Endodermal cell (in vitro differentiated cells): ENCODE results near the gene KCP. TPM values are rescaled to one million over a fixed set of nuclear protein-coding genes. Genes with fewer than 3 reads are reported as not detected.

ENCODE experiments used
- DNase-seq: peaks from one replicate; pipeline ENCODE4 v3.0.0-alpha.2; 2017
- H3K27ac ChIP-seq: 2 replicates; pipeline ENCODE4 v1.5.1; 2013; ENCODE audit warnings: mild to moderate bottlenecking, low read depth, low read length, moderate library complexity
- H3K27me3 ChIP-seq: 2 replicates; pipeline ENCODE4 v1.6.1; 2013; ENCODE audit warnings: mild to moderate bottlenecking, low read length, moderate library complexity; ENCODE audit not compliant: insufficient read depth, control insufficient read depth, poor library complexity, severe bottlenecking
- H3K36me3 ChIP-seq: 2 replicates; pipeline ENCODE4 v1.7.0; 2013; ENCODE audit warnings: mild to moderate bottlenecking, low read length, moderate library complexity; ENCODE audit not compliant: control insufficient read depth, insufficient read depth
- H3K4me1 ChIP-seq: one replicate; pipeline ENCODE4 v1.7.0; 2013; ENCODE audit warnings: low read length; ENCODE audit not compliant: control insufficient read depth, insufficient read depth
- H3K4me3 ChIP-seq: 2 replicates; pipeline ENCODE4 v1.5.1; 2013; ENCODE audit warnings: mild to moderate bottlenecking, low read length, moderate library complexity
- H3K9ac ChIP-seq: 2 replicates; pipeline ENCODE4 v1.6.1; 2013; ENCODE audit warnings: mild to moderate bottlenecking, low read length, moderate library complexity; ENCODE audit not compliant: poor library complexity, severe bottlenecking; ENCODE audit errors: extremely low read depth
- H3K9me3 ChIP-seq: 2 replicates; pipeline ENCODE4 v1.6.1; 2013; ENCODE audit warnings: mild to moderate bottlenecking, low read length, moderate library complexity; ENCODE audit not compliant: control insufficient read depth
- H3K27ac Mint-ChIP-seq: 2 replicates; pipeline ENCODE4 v1.8.0; 2020; ENCODE audit warnings: mixed read lengths
- H3K27me3 Mint-ChIP-seq: 2 replicates; pipeline ENCODE4 v1.8.0; 2021; ENCODE audit warnings: mild to moderate bottlenecking, mixed read lengths; ENCODE audit not compliant: insufficient read depth
- H3K36me3 Mint-ChIP-seq: 2 replicates; pipeline ENCODE4 v1.8.0; 2020; ENCODE audit warnings: low read depth, mixed read lengths
- H3K4me1 Mint-ChIP-seq: 2 replicates; pipeline ENCODE4 v1.8.0; 2020; ENCODE audit warnings: mixed read lengths
- H3K4me3 Mint-ChIP-seq: 2 replicates; pipeline ENCODE4 v1.8.0; 2020; ENCODE audit warnings: mild to moderate bottlenecking, moderate library complexity, mixed read lengths
- H3K9me3 Mint-ChIP-seq: 2 replicates; pipeline ENCODE4 v1.8.0; 2020; ENCODE audit warnings: mild to moderate bottlenecking, mixed read lengths
- WGBS, 2 experiments: methylation state at CpG; one replicate each; pipeline versions ENCODE4 v1.1.5 to v1.1.7; 2013; ENCODE audit warnings: missing lambda C conversion rate in 2 of 2, mixed read lengths in 1 of 2; ENCODE audit not compliant: insufficient coverage in 1 of 2, insufficient read length in 1 of 2; 5-methylcytosine and 5-hydroxymethylcytosine counted together
- total RNA-seq, 2 donors: library from RNA; stranded (reverse); fragmentation: NEBNext Ultra II Directional in 1 of 2; extraction: Animal tissue kit (Norgen Biotek cat#: 25700) in 1 of 2; gene quantifications; 2 replicates in 1 of 2; 3 replicates in 1 of 2; pipeline ENCODE4 v1.2.1, GENCODE V29; 2021
- TF ChIP-seq, protein P1 (sequence below): fragments of 200-600 bp; sonication (generic); conservative IDR thresholded peaks from 2 replicates; pipeline ENCODE4 v1.5.0; 2021; ENCODE audit warnings: antibody characterized with exemption, mild to moderate bottlenecking

Gene KCP
- total RNA-seq, 2 donors from 2014 or later, result 21.1 to 33.3 TPM

DNA sequence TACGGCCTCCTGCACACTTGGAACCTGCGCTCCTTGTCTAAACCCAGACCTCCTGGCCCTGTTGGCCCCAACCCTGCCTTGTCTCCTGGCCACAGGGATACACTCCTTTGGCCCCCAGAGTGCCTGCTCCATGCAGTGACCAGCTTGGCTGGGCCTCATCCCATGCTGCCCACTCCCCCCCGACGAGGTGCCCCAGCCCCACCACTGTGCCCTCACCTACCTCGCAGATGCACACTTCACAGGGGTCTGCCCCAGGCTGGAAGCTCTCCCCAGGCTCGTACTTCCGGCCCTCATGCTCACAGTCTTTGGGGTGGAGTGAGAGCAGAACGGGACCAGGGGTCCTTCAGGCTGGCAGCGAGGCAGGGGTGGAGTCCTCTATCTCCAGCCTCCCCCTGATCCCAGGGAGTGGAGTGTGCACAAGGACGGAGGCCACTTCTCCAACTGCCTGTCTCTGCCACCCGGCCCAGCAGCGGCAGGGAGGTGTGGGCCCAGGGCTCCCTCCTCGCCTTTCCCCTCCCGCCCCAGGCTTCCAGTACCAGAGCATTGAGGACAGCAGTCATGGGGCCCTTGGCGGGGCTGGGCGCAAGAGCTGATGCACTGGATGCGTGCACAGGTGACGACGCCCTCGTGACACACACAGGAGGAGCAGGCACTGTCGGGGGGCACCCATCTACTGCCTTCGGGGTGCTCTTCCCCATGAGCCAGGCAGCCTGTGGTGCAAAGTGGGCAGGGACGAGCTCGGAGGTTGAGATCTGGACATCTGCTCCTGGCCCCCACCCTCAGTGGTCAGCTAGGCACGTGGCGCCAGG, 25.7 kb downstream of the KCP start:
- Mint-ChIP-seq H3K27ac (no peak overlapping the region), H3K36me3 (peaks cover 1% of the 10 kb centered on the region), H3K27me3 (no peaks in the 10 kb centered on the region), H3K4me3 (no peak overlapping the region), H3K9me3 (peaks cover 3% of the 10 kb centered on the region), H3K4me1 (peaks cover 4% of the 10 kb centered on the region)
- 91 to 95% methylated on average over 18 to 26 of the region's 26 CpGs for WGBS, 2 experiments
- no peaks in the 10 kb centered on the region for H3K36me3 ChIP-seq
- H3K27ac ChIP-seq, result no peak overlapping the region
- TF ChIP-seq, protein P1, sequence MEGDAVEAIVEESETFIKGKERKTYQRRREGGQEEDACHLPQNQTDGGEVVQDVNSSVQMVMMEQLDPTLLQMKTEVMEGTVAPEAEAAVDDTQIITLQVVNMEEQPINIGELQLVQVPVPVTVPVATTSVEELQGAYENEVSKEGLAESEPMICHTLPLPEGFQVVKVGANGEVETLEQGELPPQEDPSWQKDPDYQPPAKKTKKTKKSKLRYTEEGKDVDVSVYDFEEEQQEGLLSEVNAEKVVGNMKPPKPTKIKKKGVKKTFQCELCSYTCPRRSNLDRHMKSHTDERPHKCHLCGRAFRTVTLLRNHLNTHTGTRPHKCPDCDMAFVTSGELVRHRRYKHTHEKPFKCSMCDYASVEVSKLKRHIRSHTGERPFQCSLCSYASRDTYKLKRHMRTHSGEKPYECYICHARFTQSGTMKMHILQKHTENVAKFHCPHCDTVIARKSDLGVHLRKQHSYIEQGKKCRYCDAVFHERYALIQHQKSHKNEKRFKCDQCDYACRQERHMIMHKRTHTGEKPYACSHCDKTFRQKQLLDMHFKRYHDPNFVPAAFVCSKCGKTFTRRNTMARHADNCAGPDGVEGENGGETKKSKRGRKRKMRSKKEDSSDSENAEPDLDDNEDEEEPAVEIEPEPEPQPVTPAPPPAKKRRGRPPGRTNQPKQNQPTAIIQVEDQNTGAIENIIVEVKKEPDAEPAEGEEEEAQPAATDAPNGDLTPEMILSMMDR, result no peak
- no peak for DNase-seq
- H3K4me3 ChIP-seq, result no peak overlapping the region
- no peak overlapping the region for H3K9ac ChIP-seq
- no peaks in the 10 kb centered on the region for H3K4me1 ChIP-seq
- no peaks in the 10 kb centered on the region for H3K27me3 ChIP-seq
- H3K9me3 ChIP-seq, result no peaks in the 10 kb centered on the region

DNA sequence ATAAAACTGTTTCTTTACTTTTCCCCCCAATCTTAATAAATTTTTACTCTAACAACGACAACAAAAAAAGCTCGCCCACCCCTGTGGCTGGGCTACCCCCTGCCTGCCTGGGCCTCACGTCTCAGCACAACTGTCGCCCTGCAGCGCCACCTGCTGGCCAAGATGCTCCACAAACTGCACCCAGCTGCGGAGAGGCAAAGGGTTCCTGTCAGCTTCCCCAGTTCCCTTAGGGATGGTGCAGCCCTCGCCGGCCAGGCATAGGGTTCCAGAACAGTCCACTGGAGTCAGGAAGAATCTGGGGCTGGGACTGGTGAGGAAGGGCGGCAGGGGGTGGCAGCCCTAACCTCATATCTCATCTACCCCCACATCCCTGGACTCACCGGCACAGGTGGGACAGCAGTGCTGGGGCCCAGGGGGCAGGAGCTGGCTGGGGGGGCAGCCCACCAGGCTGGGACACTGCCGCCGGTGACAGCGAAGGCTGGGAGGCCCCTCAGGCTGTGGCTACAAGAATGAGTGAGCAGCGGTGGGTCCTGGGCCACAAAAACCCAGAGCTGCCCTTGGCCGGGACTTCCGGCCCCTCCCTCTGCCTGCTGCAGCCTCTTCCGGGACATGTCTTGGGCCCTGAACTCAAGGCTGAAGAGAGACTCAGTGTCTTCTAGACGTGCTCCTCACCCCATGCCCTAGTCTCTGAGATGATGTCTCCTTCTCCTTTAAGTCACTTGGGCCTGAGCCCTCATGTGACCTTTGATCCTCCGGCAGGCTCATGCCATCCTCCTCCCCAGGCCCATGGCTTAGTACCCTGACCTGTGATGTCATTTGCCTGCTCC, 26.7 kb downstream of the KCP start:
- peaks cover 4% of the 10 kb centered on the region for H3K4me1 Mint-ChIP-seq
- H3K36me3 Mint-ChIP-seq, result peaks cover 1% of the 10 kb centered on the region
- H3K27me3 Mint-ChIP-seq, result no peaks in the 10 kb centered on the region
- H3K9ac ChIP-seq, result no peak overlapping the region
- H3K9me3 Mint-ChIP-seq, result peaks cover 3% of the 10 kb centered on the region
- no peaks in the 10 kb centered on the region for H3K4me1 ChIP-seq
- H3K36me3 ChIP-seq, result no peaks in the 10 kb centered on the region
- 61 to 70% methylated on average over 12 to 18 of the region's 19 CpGs for WGBS, 2 experiments
- H3K27ac Mint-ChIP-seq, result no peak overlapping the region
- no peak overlapping the region for H3K27ac ChIP-seq
- H3K4me3 Mint-ChIP-seq, result no peak overlapping the region
- DNase-seq, result peak; percentile 97
- H3K9me3 ChIP-seq, result no peaks in the 10 kb centered on the region
- no peak overlapping the region for H3K4me3 ChIP-seq
- no peaks in the 10 kb centered on the region for H3K27me3 ChIP-seq
- TF ChIP-seq, protein P1, result peak; percentile 99

DNA sequence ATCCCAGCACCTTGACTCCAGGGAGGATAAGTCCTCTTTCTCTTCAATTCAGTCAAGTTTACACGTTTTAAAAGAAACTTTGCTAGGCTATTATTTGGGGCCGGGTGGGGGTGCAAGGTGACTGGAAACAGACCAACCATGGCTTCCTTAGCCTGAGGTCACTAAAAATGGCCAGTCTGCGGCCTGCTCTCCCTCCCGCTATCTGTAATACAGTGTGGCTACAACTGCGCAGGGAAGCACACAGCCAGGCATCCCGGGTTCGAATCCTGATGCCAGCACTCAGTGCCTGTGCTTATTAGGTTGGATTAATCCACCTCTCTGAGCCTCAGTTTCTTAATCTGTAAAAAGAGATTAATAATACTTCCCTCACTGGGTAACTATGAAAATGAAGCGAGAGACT, 28.4 kb downstream of the KCP start:
- H3K9ac ChIP-seq, result no peak overlapping the region
- no peak overlapping the region for H3K4me3 ChIP-seq
- H3K36me3 ChIP-seq, result no peaks in the 10 kb centered on the region
- Mint-ChIP-seq H3K4me1 (peaks cover 4% of the 10 kb centered on the region), H3K9me3 (peaks cover 3% of the 10 kb centered on the region), H3K36me3 (peaks cover 1% of the 10 kb centered on the region), H3K27me3 (no peaks in the 10 kb centered on the region), H3K4me3 (no peak overlapping the region), H3K27ac (no peak overlapping the region)
- no peak overlapping the region for H3K27ac ChIP-seq
- TF ChIP-seq, protein P1, result no peak
- DNase-seq, result no peak
- H3K4me1 ChIP-seq, result no peaks in the 10 kb centered on the region
- H3K9me3 ChIP-seq, result no peaks in the 10 kb centered on the region
- WGBS, 2 experiments, result 70 to 90% methylated on average over 4 to 8 of the region's 8 CpGs
- no peaks in the 10 kb centered on the region for H3K27me3 ChIP-seq
